Skin of body (tissue), 2 donors: ENCODE data around the gene ENAH. TPM values are rescaled to one million over a fixed set of nuclear protein-coding genes. Genes with fewer than 3 reads are reported as not detected.

Source experiments
- DNase-seq: peaks from one replicate; lab custom pipeline; 2025; lab: John Stamatoyannopoulos, UW
- total RNA-seq: library from RNA; depleted of rRNA; stranded (reverse); fragments of >200 nt; gene quantifications from one replicate; pipeline ENCODE4 v1.2.3, GENCODE V29; 2014

Gene ENAH
- total RNA-seq, 1 donor from 2014 or later: 51.3 TPM

GRCh38 chr1:225608014-225608796 is 44.7 kb downstream of the ENAH start:
- DNase-seq: no peak

- no peak for DNase-seq
Measured at GRCh38 chr1:225607355-225607754, 45.6 kb downstream of the ENAH start.

GRCh38 chr1:225603538-225604354 is 49.2 kb downstream of the ENAH start:
- DNase-seq: no peak

- no peak for DNase-seq
Measured at GRCh38 chr1:225602590-225603206, 50.2 kb downstream of the ENAH start.

- DNase-seq: no peak
Measured at GRCh38 chr1:225601902-225602589, 50.9 kb downstream of the ENAH start.

GRCh38 chr1:225598847-225599246 is 54.1 kb downstream of the ENAH start:
- DNase-seq: no peak

- no peak for DNase-seq
Measured at GRCh38 chr1:225597926-225598575, 54.9 kb downstream of the ENAH start.

GRCh38 chr1:225596736-225597135 is 56.2 kb downstream of the ENAH start:
- no peak for DNase-seq

- DNase-seq: no peak
Measured at GRCh38 chr1:225595974-225596551, 56.9 kb downstream of the ENAH start.

GRCh38 chr1:225595452-225595851 is 57.5 kb downstream of the ENAH start:
- DNase-seq: no peak

- no peak for DNase-seq
Measured at GRCh38 chr1:225593414-225593813, 59.5 kb downstream of the ENAH start.

GRCh38 chr1:225592362-225593025 is 60.4 kb downstream of the ENAH start:
- DNase-seq: no peak

- no peak for DNase-seq
Measured at GRCh38 chr1:225587310-225587709, 65.6 kb downstream of the ENAH start.

GRCh38 chr1:225581186-225581585 is 71.7 kb downstream of the ENAH start:
- no peak for DNase-seq

GRCh38 chr1:225580238-225581099 is 72.5 kb downstream of the ENAH start:
- no peak for DNase-seq

- DNase-seq: no peak
Measured at GRCh38 chr1:225578251-225578977, 74.5 kb downstream of the ENAH start.

GRCh38 chr1:225577241-225577640 is 75.7 kb downstream of the ENAH start:
- no peak for DNase-seq

GRCh38 chr1:225573216-225573615 is 79.7 kb downstream of the ENAH start:
- DNase-seq: no peak

- no peak for DNase-seq
Measured at GRCh38 chr1:225572422-225572821, 80.5 kb downstream of the ENAH start.
